HepG2 (cell line): Measurements from ENCODE around the gene SLC24A4. TPM values are rescaled to one million over a fixed set of nuclear protein-coding genes. Genes with fewer than 3 reads are reported as not detected.

Experiments
- ATAC-seq: fragments of 200-7000 bp; cut with Tn5 transposase; 3 replicates; pipeline ENCODE4 v1.9.1; 2020; ENCODE audit warnings: mild to moderate bottlenecking, moderate library complexity
- BruUV-seq: library from RNA; stranded (reverse); fragments of 400-500 nt; replicated peaks from 2 replicates; lab custom pipeline; 2021; lab: Mats Ljungman, UMichigan
- CTCF ChIA-PET: fragments of 300-600 bp; formaldehyde crosslinking; extraction: SDS; loops from one replicate; lab custom pipeline; 2021; ENCODE audit warnings: low total read pairs, inconsistent platforms, low intra/inter-chr PET ratio; lab: Yijun Ruan, JAX
- POLR2A ChIA-PET: fragments of 350-600 bp; sonication (Branson Sonifier 250); formaldehyde crosslinking; loops from one replicate; lab custom pipeline; 2020; ENCODE audit warnings: antibody characterized with exemption, inconsistent platforms; lab: Yijun Ruan, JAX
- DNase-seq: peaks from one replicate; pipeline ENCODE4 v3.0.0-alpha.2; 2015; ENCODE audit warnings: low spot score
- FAIRE-seq: peaks from 3 replicates; lab custom pipeline; 2011; peaks lifted over from hg19 to GRCh38; lab: Jason Lieb, UNC
- H2AFZ ChIP-seq: one replicate; pipeline ENCODE4 v1.6.1; 2011; ENCODE audit warnings: low read length, inconsistent platforms
- H3K27ac ChIP-seq: fragments of 300-600 bp; 3 replicates; pipeline ENCODE4 v1.8.0; 2011; ENCODE audit warnings: mixed run types, mild to moderate bottlenecking, mixed read lengths, low read length, inconsistent platforms; ENCODE audit not compliant: insufficient read depth; ENCODE audit errors: extremely low read length
- H3K27me3 ChIP-seq, 2 experiments: fragments of 200-600 bp in 1 of 2; 2 replicates in 1 of 2; 3 replicates in 1 of 2; pipeline versions ENCODE4 v1.6.0 to v1.8.0; 2011; ENCODE audit warnings: low read length in 2 of 2, mild to moderate bottlenecking in 2 of 2, moderate library complexity in 2 of 2, inconsistent platforms in 1 of 2; ENCODE audit not compliant: insufficient read depth in 2 of 2, control insufficient read depth in 1 of 2
- H3K36me3 ChIP-seq, 2 experiments: fragments of 200-600 bp in 1 of 2; replicated peaks in 1 of 2; 2 replicates in 1 of 2; 3 replicates in 1 of 2; pipeline versions ENCODE4 v1.5.1 to v1.8.0; 2011; ENCODE audit warnings: low read length in 2 of 2, inconsistent platforms in 1 of 2; ENCODE audit not compliant: insufficient read depth in 2 of 2, control insufficient read depth in 1 of 2
- H3K4me1 ChIP-seq: 2 replicates; pipeline ENCODE4 v1.5.1; 2012; ENCODE audit warnings: low read length, inconsistent platforms; ENCODE audit not compliant: insufficient read depth
- H3K4me2 ChIP-seq: 2 replicates; pipeline ENCODE4 v1.6.0; 2011; ENCODE audit warnings: low read depth, low read length, inconsistent platforms
- H3K4me3 ChIP-seq, 3 experiments: fragments of 200-600 bp in 1 of 3; sonication (generic), shearing (Covaris generic) in 1 of 3; replicated peaks in 1 of 3; 2 replicates each; pipeline ENCODE4 v1.5.1; 2011 to 2016; ENCODE audit warnings: low read length in 3 of 3, inconsistent platforms in 2 of 3, low read depth in 2 of 3, mild to moderate bottlenecking in 2 of 3, control low read depth in 1 of 3, mixed read lengths in 1 of 3; ENCODE audit not compliant: insufficient read depth in 1 of 3
- H3K79me2 ChIP-seq: one replicate; pipeline ENCODE4 v1.6.1; 2011; ENCODE audit warnings: low read length, inconsistent platforms; ENCODE audit not compliant: insufficient read depth
- H3K9ac ChIP-seq: 2 replicates; pipeline ENCODE4 v1.6.0; 2011; ENCODE audit warnings: mild to moderate bottlenecking, low read depth, low read length, inconsistent platforms; ENCODE audit not compliant: insufficient read depth
- H3K9me3 ChIP-seq: 2 replicates; pipeline ENCODE4 v1.5.1; 2012; ENCODE audit warnings: mild to moderate bottlenecking, low read length
- H4K20me1 ChIP-seq: 2 replicates; pipeline ENCODE4 v1.6.0; 2011; ENCODE audit warnings: inconsistent platforms, mild to moderate bottlenecking, low read length, moderate library complexity; ENCODE audit not compliant: insufficient read depth
- ARHGAP35 ChIP-seq: sonication (generic); formaldehyde crosslinking; IDR thresholded peaks from 2 replicates; pipeline ENCODE4 v1.9.0; 2022; ENCODE audit warnings: mild to moderate bottlenecking, inconsistent platforms, moderate library complexity, missing genetic modification reagents, borderline replicate concordance
- ASH2L ChIP-seq: fragments of 300-600, 200-600 bp; sonication (generic); IDR thresholded peaks from 2 replicates; pipeline ENCODE4 v1.7.0; 2017; ENCODE audit warnings: low read depth, mild to moderate bottlenecking, moderate library complexity, mixed read lengths, low read length; ENCODE audit not compliant: insufficient read length
- FIP1L1 ChIP-seq: fragments of 200-400 bp; formaldehyde crosslinking; IDR thresholded peaks from 2 replicates; pipeline ENCODE4 v1.6.1; 2018; ENCODE audit warnings: low read depth, mild to moderate bottlenecking, low read length, moderate library complexity, borderline replicate concordance; ENCODE audit not compliant: insufficient read depth
- FOXJ3 ChIP-seq: sonication (generic); formaldehyde crosslinking; IDR thresholded peaks from 2 replicates; pipeline ENCODE4 v1.4.0; 2020; ENCODE audit warnings: missing genetic modification reagents, mild to moderate bottlenecking, borderline replicate concordance
- JUND ChIP-seq: sonication (generic); formaldehyde crosslinking; IDR thresholded peaks from 2 replicates; pipeline ENCODE4 v1.8.0; 2022; ENCODE audit warnings: mild to moderate bottlenecking, missing genetic modification reagents
- YEATS4 ChIP-seq: sonication (generic); formaldehyde crosslinking; IDR thresholded peaks from 2 replicates; pipeline ENCODE4 v1.4.0; 2020; ENCODE audit warnings: missing genetic modification reagents, borderline replicate concordance
- ZNF329 ChIP-seq: sonication (generic); formaldehyde crosslinking; IDR thresholded peaks from 2 replicates; pipeline ENCODE4 v1.9.0; 2021; ENCODE audit warnings: low read depth, mild to moderate bottlenecking, missing genetic modification reagents
- ZNF660 ChIP-seq: sonication (generic); formaldehyde crosslinking; IDR thresholded peaks from 2 replicates; pipeline ENCODE4 v1.5.1; 2020; ENCODE audit warnings: mild to moderate bottlenecking, low read depth, missing genetic modification reagents, borderline replicate concordance
- ZNF761 ChIP-seq: sonication (generic); formaldehyde crosslinking; conservative IDR thresholded peaks from 2 replicates; pipeline ENCODE4 v1.4.0; 2020; ENCODE audit warnings: mild to moderate bottlenecking, missing genetic modification reagents
- WGBS: methylation state at CpG from one replicate; pipeline ENCODE4 v1.1.6; 2017; ENCODE audit warnings: low lambda C conversion rate; 5-methylcytosine and 5-hydroxymethylcytosine counted together
- in situ Hi-C: cut with HindIII; loops from 2 replicates; pipeline ENCODE4 v1.10.0; 2017; ENCODE audit warnings: low pct_unique_long_range_greater_than_20kb; ENCODE audit not compliant: extremely low pct_ligation_motif_present
- intact Hi-C: fragments of 100-400 bp; cut with micrococcal nuclease; formaldehyde crosslinking; loops from one replicate; pipeline ENCODE4 v1.10.0; 2022; ENCODE audit not compliant: unreplicated experiment
- polyA plus RNA-seq, 8 experiments: library from polyadenylated mRNA; depleted of rRNA in 3 of 8; stranded (reverse) in 7 of 8; unstranded in 1 of 8; fragments of >200 nt; fragmentation: Illumina TruSeq in 4 of 8; extraction: Trizol in 4 of 8; gene quantifications; 2 replicates each; pipeline versions ENCODE4 v1.2.1 to v1.2.3, GENCODE V29; 2011 to 2016; ENCODE audit warnings: low read depth in 4 of 8, missing spikeins in 1 of 8, mixed read lengths in 1 of 8; ENCODE audit not compliant: insufficient read depth in 1 of 8
- total RNA-seq, 5 experiments: library from RNA; depleted of rRNA; stranded (reverse); fragments of >200 nt; fragmentation: Illumina TruSeq; extraction: Trizol; gene quantifications; 2 replicates each; pipeline ENCODE4 v1.2.3, GENCODE V29; 2016; ENCODE audit warnings: low read depth in 1 of 5
- TF ChIP-seq, protein P1 (sequence below): IDR thresholded peaks from 2 replicates; pipeline ENCODE4 v1.6.1; 2016; ENCODE audit warnings: control low read depth
- TF ChIP-seq, protein P2 (sequence below): sonication (generic); formaldehyde crosslinking; IDR thresholded peaks from 2 replicates; pipeline ENCODE4 v1.4.0; 2020; ENCODE audit warnings: missing genetic modification reagents, low read depth, mild to moderate bottlenecking, borderline replicate concordance

SLC24A4 gene
- total and polyA plus RNA-seq, 2 of the 13 experiments (the other 11 are each of a cell fraction or from before 2014, with no cell fraction given): not detected

DNA sequence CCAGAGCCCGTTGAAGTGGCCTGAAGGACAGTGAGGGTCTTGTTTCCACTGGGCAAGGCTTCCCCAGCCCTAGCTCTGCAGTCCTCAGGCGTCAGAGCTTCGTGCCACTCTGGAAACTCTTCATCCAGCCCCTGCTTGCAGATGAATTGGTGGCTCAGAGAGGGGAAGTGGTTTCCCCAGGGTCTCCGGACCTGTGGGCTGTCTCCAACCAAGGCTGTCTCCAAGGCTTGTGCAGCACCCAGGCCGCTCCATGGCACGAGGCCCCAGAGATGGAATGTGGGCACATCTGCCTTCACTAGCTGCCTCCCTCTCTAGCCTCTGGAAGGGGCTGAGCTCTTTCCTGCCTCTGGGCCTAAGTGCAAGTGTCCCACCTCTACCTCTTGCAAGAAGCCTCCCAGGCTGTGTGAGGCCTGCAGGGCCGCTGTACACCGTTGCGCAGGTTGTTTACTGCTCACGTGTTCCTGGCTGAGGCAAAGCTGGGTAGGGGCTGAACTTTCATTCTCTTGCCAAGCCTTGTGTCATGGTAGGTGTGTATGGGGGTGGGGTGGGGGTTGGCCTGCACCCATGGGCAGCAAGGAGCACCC is 201.7 kb downstream of the SLC24A4 start (continued):
- TF ChIP-seq, protein P1, sequence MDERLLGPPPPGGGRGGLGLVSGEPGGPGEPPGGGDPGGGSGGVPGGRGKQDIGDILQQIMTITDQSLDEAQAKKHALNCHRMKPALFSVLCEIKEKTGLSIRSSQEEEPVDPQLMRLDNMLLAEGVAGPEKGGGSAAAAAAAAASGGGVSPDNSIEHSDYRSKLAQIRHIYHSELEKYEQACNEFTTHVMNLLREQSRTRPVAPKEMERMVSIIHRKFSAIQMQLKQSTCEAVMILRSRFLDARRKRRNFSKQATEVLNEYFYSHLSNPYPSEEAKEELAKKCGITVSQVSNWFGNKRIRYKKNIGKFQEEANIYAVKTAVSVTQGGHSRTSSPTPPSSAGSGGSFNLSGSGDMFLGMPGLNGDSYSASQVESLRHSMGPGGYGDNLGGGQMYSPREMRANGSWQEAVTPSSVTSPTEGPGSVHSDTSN: no peak
- no peak for TF ChIP-seq FIP1L1
- TF ChIP-seq, all 625 proteins: peak for 0

DNA sequence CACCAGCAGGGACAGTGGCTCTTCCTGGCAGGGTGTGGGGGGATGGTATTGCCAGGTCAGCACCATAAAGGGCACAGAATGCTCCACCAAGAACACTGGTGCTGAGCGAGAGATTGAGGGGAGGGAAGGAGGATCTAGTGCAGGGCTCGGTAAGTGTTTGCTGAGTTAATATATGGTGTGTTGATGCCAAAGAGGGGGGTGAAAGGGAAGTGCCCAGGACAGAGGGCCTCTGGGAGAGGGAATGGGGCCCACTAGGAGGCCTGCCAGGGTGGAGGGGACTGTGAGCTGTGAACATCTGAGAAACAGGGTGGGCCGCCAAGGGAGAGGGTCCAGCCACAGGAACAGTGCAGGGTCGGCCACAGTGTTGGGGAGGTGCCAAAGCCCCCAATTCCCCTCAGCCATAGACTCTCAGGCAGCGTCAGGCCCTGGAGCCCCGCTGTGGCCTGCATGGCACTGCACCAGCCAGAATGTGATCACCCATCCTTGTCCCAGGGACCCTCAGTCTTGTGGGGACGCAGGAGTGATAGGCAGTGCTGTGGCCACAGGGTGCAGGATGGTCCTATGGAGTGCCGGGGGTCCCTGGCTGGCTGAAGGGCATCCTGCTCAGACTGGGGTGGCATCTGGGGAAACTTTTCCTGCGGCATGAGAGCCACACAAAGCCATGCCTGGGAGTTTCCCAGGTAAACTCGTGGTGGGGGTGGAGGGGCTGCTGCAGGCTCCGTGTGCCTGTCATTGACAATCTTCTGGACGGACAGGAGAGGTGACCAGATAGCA is 202.5 kb downstream of the SLC24A4 start:
- intact Hi-C loops (no loop called here), in situ Hi-C loops (no loop called here)
- Histone ChIP-seq H3K4me2 (no peak overlapping the region), H3K36me3 (no peaks in the 10 kb centered on the region; a peak in 1 of 5 replicates), H3K4me3 (no peak overlapping the region), H3K9ac (no peak overlapping the region), H3K9me3 (no peaks in the 10 kb centered on the region), H3K4me1 (no peaks in the 10 kb centered on the region), H2AFZ (no peak overlapping the region), H3K79me2 (peaks cover 12% of the 10 kb centered on the region), H3K27me3 (no peaks in the 10 kb centered on the region), H3K27ac (no peak overlapping the region), H4K20me1 (no peaks in the 10 kb centered on the region)
- DNase-seq (no peak), FAIRE-seq (no peak), ATAC-seq (no peak; the same call in 2 of the 3 replicates)
- POLR2A ChIA-PET: no interaction called here
- CTCF ChIA-PET: no interaction called here
- TF ChIP-seq, protein P2, sequence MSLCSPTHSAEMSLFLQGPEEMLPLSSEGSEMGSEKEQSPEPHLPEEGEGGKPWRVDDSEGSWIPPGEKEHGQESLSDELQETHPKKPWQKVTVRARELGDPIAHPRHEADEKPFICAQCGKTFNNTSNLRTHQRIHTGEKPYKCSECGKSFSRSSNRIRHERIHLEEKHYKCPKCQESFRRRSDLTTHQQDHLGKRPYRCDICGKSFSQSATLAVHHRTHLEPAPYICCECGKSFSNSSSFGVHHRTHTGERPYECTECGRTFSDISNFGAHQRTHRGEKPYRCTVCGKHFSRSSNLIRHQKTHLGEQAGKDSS: no peak
- TF ChIP-seq YEATS4: no peak
- TF ChIP-seq ZNF329: no peak
- no peak for TF ChIP-seq ARHGAP35 (CRISPR knock-in tag)
- TF ChIP-seq ZNF660 (CRISPR knock-in tag): no peak
- TF ChIP-seq ASH2L: no peak
- no peak for TF ChIP-seq FOXJ3 (CRISPR knock-in tag)
- TF ChIP-seq ZNF761 (CRISPR knock-in tag): no peak
- TF ChIP-seq JUND (CRISPR knock-in tag): no peak
- no TSS peak for BruUV-seq
- 89% methylated on average over 6 of the region's 12 CpGs for WGBS
